ENCODE results near the gene AKAP1.

AKAP1 gene

DNA sequence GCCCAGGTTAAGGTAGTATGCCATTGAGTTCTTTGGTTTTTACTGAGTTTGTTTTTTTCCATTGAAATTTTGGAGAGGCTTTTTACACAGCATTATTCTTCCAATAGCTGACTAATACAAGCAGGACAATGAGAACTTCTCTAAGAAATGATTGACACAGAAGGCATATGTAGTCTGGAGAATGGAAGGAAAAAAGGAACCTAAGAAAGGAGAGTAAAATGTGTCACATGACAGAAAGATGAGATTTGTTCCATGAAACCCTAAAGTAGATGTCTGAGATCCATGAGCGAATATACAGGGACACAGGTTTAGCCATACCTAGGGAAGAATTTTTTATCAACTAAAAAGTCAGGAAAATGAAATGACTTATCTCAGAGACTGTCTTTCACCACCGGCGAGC lies 80.7 kb downstream of the AKAP1 start:
- no peak for DNase-seq (ENCODE audit: low spot score)

DNA sequence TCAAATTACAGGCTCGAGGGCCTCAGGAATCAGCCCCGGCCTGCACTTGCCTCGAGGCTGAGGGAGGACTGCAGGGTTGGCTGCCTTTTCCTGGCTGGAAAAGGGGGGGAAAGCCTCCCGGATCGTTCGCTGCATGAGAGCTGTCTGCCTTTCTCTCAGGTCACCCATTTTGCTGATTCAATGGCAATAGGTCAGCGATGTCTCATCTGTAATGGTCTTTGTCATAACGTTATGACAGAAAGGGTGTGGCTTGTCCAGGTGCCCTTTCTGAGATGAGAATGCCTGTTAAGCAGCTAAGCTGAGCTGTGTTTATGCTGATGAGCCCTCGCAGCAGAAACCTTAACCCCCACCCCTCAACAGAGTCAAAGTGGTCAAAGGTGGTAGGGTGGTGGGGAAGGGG lies 81.8 kb downstream of the AKAP1 start:
- no peak for DNase-seq (ENCODE audit: low spot score)

DNA sequence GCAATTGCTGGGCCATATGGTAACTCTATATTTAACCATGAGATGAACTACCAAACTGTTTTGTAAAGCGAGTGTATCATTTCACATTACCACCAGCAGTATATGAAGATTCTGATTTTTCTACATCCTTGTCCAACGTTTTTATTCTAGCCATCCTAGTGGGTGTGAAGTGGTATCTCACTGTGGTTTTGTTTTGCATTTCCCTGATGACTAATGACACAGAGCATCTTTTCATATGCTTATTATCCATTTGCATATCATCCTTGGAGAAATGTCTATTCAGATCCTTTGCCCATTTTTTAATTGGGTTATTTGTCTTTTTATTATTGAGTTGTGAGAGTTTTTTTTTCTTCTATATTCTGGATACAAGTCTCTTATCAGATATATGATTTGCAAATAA lies 83.6 kb downstream of the AKAP1 start:
- DNase-seq (ENCODE audit: low spot score), result no peak

DNA sequence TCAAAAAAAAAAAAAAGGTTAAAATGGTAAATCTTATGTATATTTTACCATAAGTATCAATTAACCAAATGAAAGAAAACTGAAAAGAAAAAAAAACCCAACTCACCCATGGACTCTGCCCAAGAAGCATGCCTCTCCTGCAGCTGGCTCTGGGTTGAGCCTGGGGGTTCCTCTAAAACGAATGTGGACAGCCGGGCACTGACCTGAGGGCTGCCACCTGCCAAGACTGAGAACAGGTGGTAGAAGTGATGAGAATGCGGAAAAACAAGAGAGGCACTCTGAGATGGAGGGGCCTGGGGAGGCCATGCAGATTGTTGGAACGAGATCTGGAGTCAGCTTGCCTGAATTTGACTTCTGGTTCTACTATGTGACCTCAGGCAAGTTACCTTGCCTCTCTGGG lies 85.8 kb downstream of the AKAP1 start:
- no peak for DNase-seq (ENCODE audit: low spot score)

Measured in NAMALWA (cell line).